CD4-positive, CD25-positive, alpha-beta regulatory T cell (primary cell): ENCODE results near the gene GRIN2C. TPM values are rescaled to one million over a fixed set of nuclear protein-coding genes. Genes with fewer than 3 reads are reported as not detected.
A peak's percentile ranks its signal among the peaks of the same experiment; 100 is the strongest.
"Not testable (repeated sequence)": the region's sequence is repeated elsewhere in the genome, so short reads cannot be mapped to it uniquely, and the experiment has no call there.

Experiments used
- ATAC-seq, 2 donors: fragments of 150-1000 bp; cut with Tn5 transposase; one replicate each; pipeline ENCODE4 v1.10.0; 2021; ENCODE audit warnings: low read depth in 2 of 2, moderate number of reproducible peaks in 2 of 2, moderate library complexity in 1 of 2
- DNase-seq, 3 donors: peaks; one replicate each; pipeline versions ENCODE4 v3.0.0 to v3.0.0-alpha.2; 2012 to 2022; ENCODE audit warnings: mixed read lengths in 1 of 3
- H3K27ac ChIP-seq: one replicate; pipeline ENCODE4 v1.7.0; 2013; ENCODE audit warnings: mild to moderate bottlenecking, low read length; ENCODE audit not compliant: insufficient read depth, poor library complexity, severe bottlenecking
- H3K27me3 ChIP-seq: one replicate; pipeline ENCODE4 v1.7.0; 2013; ENCODE audit warnings: low read length; ENCODE audit not compliant: control insufficient read depth, insufficient read depth
- H3K36me3 ChIP-seq: one replicate; pipeline ENCODE4 v1.7.0; 2013; ENCODE audit warnings: mild to moderate bottlenecking, low read length, moderate library complexity; ENCODE audit not compliant: control insufficient read depth, insufficient read depth
- H3K4me1 ChIP-seq: 2 replicates; pipeline ENCODE4 v1.7.0; 2013; ENCODE audit warnings: mild to moderate bottlenecking, low read length; ENCODE audit not compliant: insufficient read depth, control insufficient read depth, poor library complexity, severe bottlenecking
- H3K4me3 ChIP-seq: one replicate; pipeline ENCODE4 v1.7.0; 2013; ENCODE audit warnings: low read depth, mild to moderate bottlenecking, low read length, moderate library complexity
- H3K9me3 ChIP-seq, 2 experiments: 1 replicate in 1 of 2; 2 replicates in 1 of 2; pipeline ENCODE4 v1.7.0; 2013; ENCODE audit warnings: low read length in 2 of 2, mild to moderate bottlenecking in 1 of 2, moderate library complexity in 1 of 2; ENCODE audit not compliant: control insufficient read depth in 2 of 2
- H3K27ac Mint-ChIP-seq, 3 donors: one replicate each; pipeline ENCODE4 v1.8.0; 2020 to 2022; ENCODE audit warnings: mild to moderate bottlenecking in 3 of 3, mixed read lengths in 3 of 3, moderate library complexity in 2 of 3
- H3K27me3 Mint-ChIP-seq: one replicate; pipeline ENCODE4 v1.8.0; 2022; ENCODE audit warnings: mild to moderate bottlenecking, mixed read lengths
- H3K36me3 Mint-ChIP-seq: one replicate; pipeline ENCODE4 v1.8.0; 2020; ENCODE audit warnings: mixed read lengths
- H3K4me1 Mint-ChIP-seq, 4 donors: one replicate each; pipeline ENCODE4 v1.8.0; 2020 to 2022; ENCODE audit warnings: mixed read lengths in 4 of 4, mild to moderate bottlenecking in 1 of 4
- H3K4me3 Mint-ChIP-seq, 4 donors: one replicate each; pipeline ENCODE4 v1.8.0; 2020 to 2022; ENCODE audit warnings: mild to moderate bottlenecking in 4 of 4, mixed read lengths in 4 of 4, moderate library complexity in 3 of 4
- H3K9me3 Mint-ChIP-seq, 7 donors: one replicate each; pipeline ENCODE4 v1.8.0; 2020 to 2022; ENCODE audit warnings: mixed read lengths in 7 of 7, mild to moderate bottlenecking in 3 of 7, moderate library complexity in 2 of 7
- polyA plus RNA-seq, 4 donors: library from polyadenylated mRNA; unstranded; fragments of 300-500 nt; fragmentation: Illumina TruSeq; gene quantifications; one replicate each; pipeline ENCODE4 v1.2.3, GENCODE V29; 2021
- total RNA-seq: library from RNA; stranded (reverse); gene quantifications from one replicate; pipeline ENCODE4 v1.2.3, GENCODE V29; 2022

Gene GRIN2C
- not detected for total RNA-seq
- not detected for polyA plus RNA-seq

GRCh38 chr17:74859459-74860228 lies at the start of gene GRIN2C:
TSS of gene GRIN2C (minus strand) at chr17:74859885. CDS start at chr17:74855092, 4,793 bp downstream.
- H3K27me3 ChIP-seq = peaks cover 12% of the 10 kb centered on the region
- H3K27ac ChIP-seq = no peak within 1 kb of the TSS
- no peaks in the 10 kb centered on the region for H3K9me3 ChIP-seq
- DNase-seq (peak in 1 of 3 donors; percentile 36), ATAC-seq (peak in 1 of 2 donors; percentile 28)
- peaks cover 0 to 1% (median 0%) of the 10 kb centered on the region in 7 donors for H3K9me3 Mint-ChIP-seq
- no peak within 1 kb of the TSS for H3K4me3 ChIP-seq
- peaks cover 57% of the 10 kb centered on the region for H3K27me3 Mint-ChIP-seq
- H3K4me3 Mint-ChIP-seq = peak within 1 kb of the TSS in 3 of 4 donors; percentile 23 to 69 (median 63)
- H3K36me3 ChIP-seq = no peaks in the 10 kb centered on the region
- peaks cover 29% of the 10 kb centered on the region for H3K4me1 ChIP-seq
- H3K4me1 Mint-ChIP-seq = peaks cover 0 to 17% (median 2%) of the 10 kb centered on the region in 4 donors
- H3K27ac Mint-ChIP-seq = no peak within 1 kb of the TSS
- H3K36me3 Mint-ChIP-seq = no peaks in the 10 kb centered on the region

GRCh38 chr17:74909097-74909496 lies 49.4 kb upstream of the GRIN2C start:
- DNase-seq, H3K27me3 ChIP-seq, H3K27ac ChIP-seq, H3K4me1 ChIP-seq, ATAC-seq, H3K4me3 Mint-ChIP-seq, H3K27me3 Mint-ChIP-seq, H3K27ac Mint-ChIP-seq, H3K9me3 ChIP-seq, H3K36me3 ChIP-seq, H3K4me3 ChIP-seq, H3K9me3 Mint-ChIP-seq, H3K36me3 Mint-ChIP-seq, H3K4me1 Mint-ChIP-seq: not testable (repeated sequence)

GRCh38 chr17:74907012-74907411 lies 47.3 kb upstream of the GRIN2C start:
- peaks cover 0 to 2% (median 0%) of the 10 kb centered on the region in 4 donors for H3K4me1 Mint-ChIP-seq
- H3K4me3 ChIP-seq = no peak overlapping the region
- no peak for ATAC-seq
- no peaks in the 10 kb centered on the region for H3K36me3 Mint-ChIP-seq
- no peaks in the 10 kb centered on the region for H3K4me1 ChIP-seq
- H3K4me3 Mint-ChIP-seq = no peak overlapping the region
- H3K36me3 ChIP-seq = no peaks in the 10 kb centered on the region
- H3K9me3 Mint-ChIP-seq = no peaks in the 10 kb centered on the region
- no peak overlapping the region for H3K27ac ChIP-seq
- peaks cover 2% of the 10 kb centered on the region for H3K27me3 ChIP-seq
- H3K27me3 Mint-ChIP-seq = peaks cover 4% of the 10 kb centered on the region
- no peaks in the 10 kb centered on the region for H3K9me3 ChIP-seq
- no peak for DNase-seq
- no peak overlapping the region for H3K27ac Mint-ChIP-seq

- not testable (repeated sequence) for H3K4me3 ChIP-seq, H3K36me3 Mint-ChIP-seq, H3K4me3 Mint-ChIP-seq, ATAC-seq, H3K9me3 ChIP-seq, H3K27me3 ChIP-seq, H3K27me3 Mint-ChIP-seq, H3K4me1 Mint-ChIP-seq, H3K27ac Mint-ChIP-seq, H3K27ac ChIP-seq, H3K4me1 ChIP-seq, H3K9me3 Mint-ChIP-seq, H3K36me3 ChIP-seq
- peak in 1 of 3 donors; percentile 29 for DNase-seq
Measured at GRCh38 chr17:74906214-74906793, 46.6 kb upstream of the GRIN2C start.

- no peaks in the 10 kb centered on the region for H3K9me3 ChIP-seq
- H3K27ac ChIP-seq = no peak overlapping the region
- H3K27ac Mint-ChIP-seq = no peak overlapping the region
- H3K4me3 Mint-ChIP-seq = no peak overlapping the region
- no peaks in the 10 kb centered on the region for H3K4me1 ChIP-seq
- peaks cover 0 to 2% (median 0%) of the 10 kb centered on the region in 4 donors for H3K4me1 Mint-ChIP-seq
- no peaks in the 10 kb centered on the region for H3K36me3 Mint-ChIP-seq
- H3K4me3 ChIP-seq = no peak overlapping the region
- no peaks in the 10 kb centered on the region for H3K9me3 Mint-ChIP-seq
- DNase-seq (no peak), ATAC-seq (no peak)
- H3K27me3 Mint-ChIP-seq = peaks cover 14% of the 10 kb centered on the region
- no peaks in the 10 kb centered on the region for H3K36me3 ChIP-seq
- H3K27me3 ChIP-seq = peaks cover 2% of the 10 kb centered on the region
Measured at GRCh38 chr17:74904687-74905409, 45.2 kb upstream of the GRIN2C start.

- Histone ChIP-seq H3K9me3 (no peaks in the 10 kb centered on the region), H3K27me3 (peaks cover 2% of the 10 kb centered on the region), H3K4me3 (no peak overlapping the region), H3K27ac (no peak overlapping the region), H3K36me3 (no peaks in the 10 kb centered on the region), H3K4me1 (no peaks in the 10 kb centered on the region)
- Mint-ChIP-seq H3K27me3 (peaks cover 23% of the 10 kb centered on the region), H3K36me3 (no peaks in the 10 kb centered on the region), H3K27ac (no peak overlapping the region), H3K9me3 (no peaks in the 10 kb centered on the region), H3K4me1 (peaks cover 0 to 2% (median 0%) of the 10 kb centered on the region in 4 donors), H3K4me3 (no peak overlapping the region)
- DNase-seq = no peak
- ATAC-seq = no peak
Measured at GRCh38 chr17:74903671-74904070, 44.0 kb upstream of the GRIN2C start.

- H3K36me3 Mint-ChIP-seq = no peaks in the 10 kb centered on the region
- Histone ChIP-seq H3K27ac (no peak overlapping the region), H3K4me1 (no peaks in the 10 kb centered on the region), H3K4me3 (no peak overlapping the region), H3K36me3 (no peaks in the 10 kb centered on the region), H3K27me3 (peaks cover 2% of the 10 kb centered on the region), H3K9me3 (no peaks in the 10 kb centered on the region)
- H3K27ac Mint-ChIP-seq = no peak overlapping the region
- H3K4me1 Mint-ChIP-seq = no peaks in the 10 kb centered on the region
- no peak overlapping the region for H3K4me3 Mint-ChIP-seq
- ATAC-seq (no peak), DNase-seq (no peak)
- no peaks in the 10 kb centered on the region for H3K9me3 Mint-ChIP-seq
- H3K27me3 Mint-ChIP-seq = peaks cover 29% of the 10 kb centered on the region
Measured at GRCh38 chr17:74903034-74903433, 43.3 kb upstream of the GRIN2C start.
